ENCODE measurements around the gene HIVEP3.

Gene HIVEP3

GRCh38 chr1:41838266-41838665 is 80.5 kb downstream of the HIVEP3 start:
- POLR2A ChIA-PET, result no interaction called here
- CTCF ChIA-PET, result no interaction called here
- H3K36me3 ChIP-seq (ENCODE audit: control insufficient read depth in 2 of 2, insufficient read depth in 1 of 2, low read length in 2 of 2), result no peaks in the 10 kb centered on the region
- H3K9me3 ChIP-seq (ENCODE audit: control insufficient read depth, insufficient read depth, low read depth, low read length), result no peaks in the 10 kb centered on the region
- TF ChIP-seq ZNF596 (tag by site-specific recombination; IDR thresholded peaks at IDR 0.05) (no peak), ZNF449 (tag by site-specific recombination; IDR thresholded peaks at IDR 0.05) (no peak), ZNF132 (tag by site-specific recombination; IDR thresholded peaks at IDR 0.05; ENCODE audit: borderline replicate concordance) (no peak), ZFP3 (tag by site-specific recombination; IDR thresholded peaks at IDR 0.05; ENCODE audit: low read depth) (no peak), ZNF302 (tag by site-specific recombination; IDR thresholded peaks at IDR 0.05; ENCODE audit: low read depth) (no peak), ZNF677 (tag by site-specific recombination; IDR thresholded peaks at IDR 0.05) (no peak), ZNF202 (tag by site-specific recombination; IDR thresholded peaks at IDR 0.05; ENCODE audit: borderline replicate concordance) (no peak), ZNF114 (tag by site-specific recombination; IDR thresholded peaks at IDR 0.05) (no peak), ZNF521 (tag by site-specific recombination; IDR thresholded peaks at IDR 0.05) (no peak), OVOL3 (tag by site-specific recombination; IDR thresholded peaks at IDR 0.05) (no peak), SP2 (tag by site-specific recombination; IDR thresholded peaks at IDR 0.05) (no peak), HOXA7 (CRISPR knock-in tag; IDR thresholded peaks at IDR 0.05; ENCODE audit: borderline replicate concordance) (no peak), ZNF544 (tag by site-specific recombination; IDR thresholded peaks at IDR 0.05) (no peak), ZSCAN23 (tag by site-specific recombination; IDR thresholded peaks at IDR 0.05) (no peak)
- TF ChIP-seq, protein P1, sequence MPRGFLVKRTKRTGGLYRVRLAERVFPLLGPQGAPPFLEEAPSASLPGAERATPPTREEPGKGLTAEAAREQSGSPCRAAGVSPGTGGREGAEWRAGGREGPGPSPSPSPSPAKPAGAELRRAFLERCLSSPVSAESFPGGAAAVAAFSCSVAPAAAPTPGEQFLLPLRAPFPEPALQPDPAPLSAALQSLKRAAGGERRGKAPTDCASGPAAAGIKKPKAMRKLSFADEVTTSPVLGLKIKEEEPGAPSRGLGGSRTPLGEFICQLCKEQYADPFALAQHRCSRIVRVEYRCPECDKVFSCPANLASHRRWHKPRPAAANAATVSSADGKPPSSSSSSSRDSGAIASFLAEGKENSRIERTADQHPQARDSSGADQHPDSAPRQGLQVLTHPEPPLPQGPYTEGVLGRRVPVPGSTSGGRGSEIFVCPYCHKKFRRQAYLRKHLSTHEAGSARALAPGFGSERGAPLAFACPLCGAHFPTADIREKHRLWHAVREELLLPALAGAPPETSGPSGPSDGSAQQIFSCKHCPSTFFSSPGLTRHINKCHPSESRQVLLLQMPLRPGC (tag by site-specific recombination; IDR thresholded peaks at IDR 0.05), result no peak
- TF ChIP-seq, protein P2, sequence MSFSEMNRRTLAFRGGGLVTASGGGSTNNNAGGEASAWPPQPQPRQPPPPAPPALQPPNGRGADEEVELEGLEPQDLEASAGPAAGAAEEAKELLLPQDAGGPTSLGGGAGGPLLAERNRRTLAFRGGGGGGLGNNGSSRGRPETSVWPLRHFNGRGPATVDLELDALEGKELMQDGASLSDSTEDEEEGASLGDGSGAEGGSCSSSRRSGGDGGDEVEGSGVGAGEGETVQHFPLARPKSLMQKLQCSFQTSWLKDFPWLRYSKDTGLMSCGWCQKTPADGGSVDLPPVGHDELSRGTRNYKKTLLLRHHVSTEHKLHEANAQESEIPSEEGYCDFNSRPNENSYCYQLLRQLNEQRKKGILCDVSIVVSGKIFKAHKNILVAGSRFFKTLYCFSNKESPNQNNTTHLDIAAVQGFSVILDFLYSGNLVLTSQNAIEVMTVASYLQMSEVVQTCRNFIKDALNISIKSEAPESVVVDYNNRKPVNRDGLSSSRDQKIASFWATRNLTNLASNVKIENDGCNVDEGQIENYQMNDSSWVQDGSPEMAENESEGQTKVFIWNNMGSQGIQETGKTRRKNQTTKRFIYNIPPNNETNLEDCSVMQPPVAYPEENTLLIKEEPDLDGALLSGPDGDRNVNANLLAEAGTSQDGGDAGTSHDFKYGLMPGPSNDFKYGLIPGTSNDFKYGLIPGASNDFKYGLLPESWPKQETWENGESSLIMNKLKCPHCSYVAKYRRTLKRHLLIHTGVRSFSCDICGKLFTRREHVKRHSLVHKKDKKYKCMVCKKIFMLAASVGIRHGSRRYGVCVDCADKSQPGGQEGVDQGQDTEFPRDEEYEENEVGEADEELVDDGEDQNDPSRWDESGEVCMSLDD (tag by site-specific recombination; IDR thresholded peaks at IDR 0.05), result no peak
- H3K27ac ChIP-seq (ENCODE audit: extremely low read depth, low read depth, low read length), result no peak overlapping the region
- no peaks in the 10 kb centered on the region; the same call in 1 of the 2 replicates for H3K4me1 ChIP-seq (ENCODE audit: control insufficient read depth, insufficient read depth, low read length)
- no peak overlapping the region for H3K4me3 ChIP-seq (ENCODE audit: low read depth, low read length)

DNA sequence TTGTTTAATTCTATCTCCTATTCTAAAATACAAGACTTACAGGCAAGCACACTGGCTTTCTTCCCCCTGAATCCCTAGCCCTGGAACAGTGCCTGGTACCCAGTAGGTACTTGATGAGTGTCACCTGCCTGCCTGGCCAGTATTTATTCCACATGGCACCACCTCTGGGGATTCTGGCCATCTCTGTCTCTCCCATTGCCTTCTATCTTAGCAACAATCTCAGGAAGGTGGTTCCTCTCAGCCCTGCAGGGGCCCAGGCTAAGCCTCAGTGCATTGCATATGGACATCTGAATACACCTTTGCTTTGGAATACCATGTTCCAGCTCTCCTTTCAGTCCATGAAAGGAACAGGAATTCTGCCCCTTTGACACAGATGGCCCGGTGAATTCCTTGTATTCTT is 81.0 kb downstream of the HIVEP3 start:
- CTCF ChIA-PET, result no interaction called here
- no peak overlapping the region for H3K27ac ChIP-seq (ENCODE audit: extremely low read depth, low read depth, low read length)
- POLR2A ChIA-PET, result no interaction called here
- no peaks in the 10 kb centered on the region; the same call in 1 of the 2 replicates for H3K4me1 ChIP-seq (ENCODE audit: control insufficient read depth, insufficient read depth, low read length)
- no peaks in the 10 kb centered on the region for H3K36me3 ChIP-seq (ENCODE audit: control insufficient read depth in 2 of 2, insufficient read depth in 1 of 2, low read length in 2 of 2)
- no peak overlapping the region for H3K4me3 ChIP-seq (ENCODE audit: low read depth, low read length)
- TF ChIP-seq ZNF843 (tag by site-specific recombination; IDR thresholded peaks at IDR 0.05) (no peak), ZBTB20 (tag by site-specific recombination; IDR thresholded peaks at IDR 0.05) (no peak), ZNF664 (tag by site-specific recombination; IDR thresholded peaks at IDR 0.05) (no peak), ZNF16 (tag by site-specific recombination; IDR thresholded peaks at IDR 0.05; ENCODE audit: low read depth) (no peak), ZNF501 (tag by site-specific recombination; IDR thresholded peaks at IDR 0.05) (no peak), SALL2 (tag by site-specific recombination; IDR thresholded peaks at IDR 0.05; ENCODE audit: borderline replicate concordance) (no peak), ZNF292 (tag by site-specific recombination; IDR thresholded peaks at IDR 0.05; ENCODE audit: borderline replicate concordance, low read depth) (no peak)
- TF ChIP-seq, protein P3, sequence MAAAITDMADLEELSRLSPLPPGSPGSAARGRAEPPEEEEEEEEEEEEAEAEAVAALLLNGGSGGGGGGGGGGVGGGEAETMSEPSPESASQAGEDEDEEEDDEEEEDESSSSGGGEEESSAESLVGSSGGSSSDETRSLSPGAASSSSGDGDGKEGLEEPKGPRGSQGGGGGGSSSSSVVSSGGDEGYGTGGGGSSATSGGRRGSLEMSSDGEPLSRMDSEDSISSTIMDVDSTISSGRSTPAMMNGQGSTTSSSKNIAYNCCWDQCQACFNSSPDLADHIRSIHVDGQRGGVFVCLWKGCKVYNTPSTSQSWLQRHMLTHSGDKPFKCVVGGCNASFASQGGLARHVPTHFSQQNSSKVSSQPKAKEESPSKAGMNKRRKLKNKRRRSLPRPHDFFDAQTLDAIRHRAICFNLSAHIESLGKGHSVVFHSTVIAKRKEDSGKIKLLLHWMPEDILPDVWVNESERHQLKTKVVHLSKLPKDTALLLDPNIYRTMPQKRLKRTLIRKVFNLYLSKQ (tag by site-specific recombination; IDR thresholded peaks at IDR 0.05; ENCODE audit: borderline replicate concordance), result no peak
- TF ChIP-seq, protein P4, sequence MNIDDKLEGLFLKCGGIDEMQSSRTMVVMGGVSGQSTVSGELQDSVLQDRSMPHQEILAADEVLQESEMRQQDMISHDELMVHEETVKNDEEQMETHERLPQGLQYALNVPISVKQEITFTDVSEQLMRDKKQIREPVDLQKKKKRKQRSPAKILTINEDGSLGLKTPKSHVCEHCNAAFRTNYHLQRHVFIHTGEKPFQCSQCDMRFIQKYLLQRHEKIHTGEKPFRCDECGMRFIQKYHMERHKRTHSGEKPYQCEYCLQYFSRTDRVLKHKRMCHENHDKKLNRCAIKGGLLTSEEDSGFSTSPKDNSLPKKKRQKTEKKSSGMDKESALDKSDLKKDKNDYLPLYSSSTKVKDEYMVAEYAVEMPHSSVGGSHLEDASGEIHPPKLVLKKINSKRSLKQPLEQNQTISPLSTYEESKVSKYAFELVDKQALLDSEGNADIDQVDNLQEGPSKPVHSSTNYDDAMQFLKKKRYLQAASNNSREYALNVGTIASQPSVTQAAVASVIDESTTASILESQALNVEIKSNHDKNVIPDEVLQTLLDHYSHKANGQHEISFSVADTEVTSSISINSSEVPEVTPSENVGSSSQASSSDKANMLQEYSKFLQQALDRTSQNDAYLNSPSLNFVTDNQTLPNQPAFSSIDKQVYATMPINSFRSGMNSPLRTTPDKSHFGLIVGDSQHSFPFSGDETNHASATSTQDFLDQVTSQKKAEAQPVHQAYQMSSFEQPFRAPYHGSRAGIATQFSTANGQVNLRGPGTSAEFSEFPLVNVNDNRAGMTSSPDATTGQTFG (tag by site-specific recombination; IDR thresholded peaks at IDR 0.05; ENCODE audit: borderline replicate concordance), result no peak
- no peaks in the 10 kb centered on the region for H3K9me3 ChIP-seq (ENCODE audit: control insufficient read depth, insufficient read depth, low read depth, low read length)

All from HEK293 (cell line).